ENCODE measurements around the gene C4A.
"Not testable (repeated sequence)": the region's sequence is repeated elsewhere in the genome, so short reads cannot be mapped to it uniquely, and the experiment has no call there.

GRCh38 chr6:32040299-32041049, 58.6 kb downstream of the C4A start:
- TF ChIP-seq, protein P1, sequence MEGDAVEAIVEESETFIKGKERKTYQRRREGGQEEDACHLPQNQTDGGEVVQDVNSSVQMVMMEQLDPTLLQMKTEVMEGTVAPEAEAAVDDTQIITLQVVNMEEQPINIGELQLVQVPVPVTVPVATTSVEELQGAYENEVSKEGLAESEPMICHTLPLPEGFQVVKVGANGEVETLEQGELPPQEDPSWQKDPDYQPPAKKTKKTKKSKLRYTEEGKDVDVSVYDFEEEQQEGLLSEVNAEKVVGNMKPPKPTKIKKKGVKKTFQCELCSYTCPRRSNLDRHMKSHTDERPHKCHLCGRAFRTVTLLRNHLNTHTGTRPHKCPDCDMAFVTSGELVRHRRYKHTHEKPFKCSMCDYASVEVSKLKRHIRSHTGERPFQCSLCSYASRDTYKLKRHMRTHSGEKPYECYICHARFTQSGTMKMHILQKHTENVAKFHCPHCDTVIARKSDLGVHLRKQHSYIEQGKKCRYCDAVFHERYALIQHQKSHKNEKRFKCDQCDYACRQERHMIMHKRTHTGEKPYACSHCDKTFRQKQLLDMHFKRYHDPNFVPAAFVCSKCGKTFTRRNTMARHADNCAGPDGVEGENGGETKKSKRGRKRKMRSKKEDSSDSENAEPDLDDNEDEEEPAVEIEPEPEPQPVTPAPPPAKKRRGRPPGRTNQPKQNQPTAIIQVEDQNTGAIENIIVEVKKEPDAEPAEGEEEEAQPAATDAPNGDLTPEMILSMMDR (IDR thresholded peaks at IDR 0.05): not testable (repeated sequence)
- not testable (repeated sequence) for TF ChIP-seq POLR2A (IDR thresholded peaks at IDR 0.05; ENCODE audit: low read depth)

Measured in esophagus muscularis mucosa (tissue), 3 donors.